Myocyte (in vitro differentiated cells): ENCODE results near the gene KLHDC2. TPM values are rescaled to one million over a fixed set of nuclear protein-coding genes. Genes with fewer than 3 reads are reported as not detected.
"Not testable (repeated sequence)": the region's sequence is repeated elsewhere in the genome, so short reads cannot be mapped to it uniquely, and the experiment has no call there.

ENCODE experiments used
- DNase-seq: peaks from one replicate; pipeline ENCODE4 v3.0.0-alpha.2; 2012; ENCODE audit warnings: low read depth
- total RNA-seq: library from RNA; depleted of rRNA; stranded (reverse); fragments of >200 nt; gene quantifications from 2 replicates; pipeline ENCODE4 v1.2.3, GENCODE V29; 2014

Gene KLHDC2
- total RNA-seq, 1 donor from 2014 or later: 101 TPM

DNA sequence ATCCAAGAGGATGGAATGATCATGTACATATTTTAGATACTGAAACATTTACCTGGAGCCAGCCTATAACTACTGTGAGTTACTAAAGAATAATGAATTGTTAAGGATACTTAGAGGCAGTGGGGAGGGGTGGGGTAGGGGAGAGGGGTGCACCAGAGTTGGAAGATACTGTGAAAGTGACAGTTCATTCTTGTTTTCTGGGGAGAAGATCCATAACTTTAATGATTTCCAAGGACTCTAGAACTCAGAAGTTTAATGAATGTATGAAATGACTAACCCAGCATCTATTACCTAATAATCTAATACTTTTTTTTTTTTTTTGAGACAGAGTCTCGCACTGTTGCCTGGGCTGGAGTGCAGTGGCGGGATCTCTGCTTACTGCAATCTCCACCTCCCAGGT, 10.5 kb downstream of the KLHDC2 start:
- DNase-seq: no peak

DNA sequence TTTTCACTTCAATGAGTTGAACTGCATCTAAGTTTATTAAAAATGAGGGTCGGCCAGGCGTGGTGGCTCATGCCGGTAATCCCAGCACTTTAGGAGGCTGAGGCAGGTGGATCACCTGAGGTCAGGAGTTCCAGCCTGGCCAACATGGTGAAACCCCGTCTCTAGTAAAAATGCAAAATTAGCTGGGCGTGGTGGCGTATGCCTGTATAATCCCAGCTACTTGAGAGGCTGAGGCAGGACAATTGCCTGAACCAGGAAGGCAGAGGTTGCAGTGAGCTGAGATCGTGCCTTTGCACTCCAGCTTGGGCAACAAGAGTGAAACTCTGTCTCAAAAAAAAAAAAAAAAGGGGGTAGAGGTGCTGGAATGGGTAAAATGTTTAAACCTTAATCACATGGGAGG, 13.1 kb downstream of the KLHDC2 start:
- DNase-seq: not testable (repeated sequence)

DNA sequence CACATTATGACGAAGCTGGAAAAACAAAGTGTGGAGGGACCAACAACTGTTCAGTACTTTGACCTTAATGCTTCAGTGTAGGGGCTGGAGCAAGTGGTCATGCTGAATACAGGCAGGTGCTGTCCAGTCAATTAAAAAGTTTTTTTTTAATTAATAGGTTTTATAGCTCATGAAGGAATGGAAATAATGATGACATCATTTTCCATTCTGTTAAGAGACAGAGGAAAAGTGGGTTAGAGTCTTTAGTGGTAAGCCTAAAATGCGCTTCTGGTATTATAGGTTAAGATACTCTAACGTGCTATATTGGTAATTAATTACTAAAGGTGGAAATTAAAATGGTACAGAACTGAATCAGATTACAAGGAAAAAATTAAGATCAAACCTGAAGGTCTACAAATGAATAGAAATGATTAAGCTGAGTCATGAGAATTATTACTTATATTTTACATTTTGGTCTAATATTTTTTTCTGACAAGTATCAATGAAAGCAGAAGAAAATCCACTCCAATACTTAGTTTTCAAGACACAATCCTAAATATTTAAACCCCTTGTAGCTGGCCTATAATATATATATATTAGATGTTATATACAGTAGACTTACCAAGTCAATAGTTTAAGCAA, 15.6 kb downstream of the KLHDC2 start:
- no peak for DNase-seq

DNA sequence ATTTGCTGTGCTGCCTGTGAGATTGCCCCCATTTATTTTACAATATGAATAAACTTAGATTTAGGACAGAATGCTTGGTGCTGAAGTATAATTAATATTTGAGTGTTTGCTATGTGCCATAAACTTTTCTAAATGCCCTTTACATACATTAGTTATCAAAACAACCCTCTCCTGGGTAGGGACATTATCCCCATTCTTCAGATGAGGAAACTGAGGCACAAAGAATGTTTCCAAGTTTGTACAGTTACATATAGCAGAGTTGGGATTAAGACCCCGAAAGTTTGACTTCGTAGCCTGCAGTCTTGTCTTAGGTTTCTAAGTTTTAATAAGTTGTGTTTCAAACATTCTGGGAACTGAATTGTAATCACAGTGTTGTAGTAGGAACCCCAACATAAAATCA, 18.4 kb downstream of the KLHDC2 start:
- no peak for DNase-seq

DNA sequence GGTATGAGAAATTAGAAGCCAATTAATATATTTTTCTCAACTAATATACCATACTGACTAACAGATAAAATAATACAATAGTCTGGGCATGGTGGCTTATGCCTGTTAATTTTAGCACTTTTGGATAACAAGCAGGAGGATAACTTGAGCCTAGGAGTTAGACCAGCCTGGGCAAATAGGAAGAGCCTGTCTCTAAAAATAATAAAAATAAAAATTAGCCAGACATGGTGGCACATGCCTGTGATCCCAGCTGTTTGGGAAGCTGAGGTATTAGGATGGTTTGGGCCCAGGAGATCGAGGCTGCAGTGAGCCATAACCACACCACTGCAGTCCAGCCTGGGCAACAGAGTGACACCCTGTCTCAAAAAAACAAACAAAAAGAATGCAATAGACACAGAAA, 24.7 kb downstream of the KLHDC2 start:
- DNase-seq: peak; percentile 78

DNA sequence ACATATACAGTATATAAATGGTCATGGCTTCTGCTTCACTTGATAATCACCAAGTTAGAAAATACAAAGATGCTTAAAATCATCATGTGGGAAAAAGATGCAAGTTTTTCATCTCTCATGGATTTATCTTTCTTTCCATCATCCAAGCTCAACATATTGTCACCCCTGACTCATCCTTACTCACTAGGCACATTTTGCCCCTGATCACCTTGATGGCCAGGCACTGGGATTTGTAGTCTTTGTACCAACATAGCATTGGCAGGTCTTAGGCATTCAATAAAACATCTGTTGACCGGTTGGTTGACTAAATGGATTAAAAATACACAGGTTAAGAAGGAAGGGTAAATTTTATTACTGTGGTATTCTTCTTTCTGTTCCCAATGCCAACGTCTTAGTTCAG, 28.1 kb downstream of the KLHDC2 start:
- no peak for DNase-seq

DNA sequence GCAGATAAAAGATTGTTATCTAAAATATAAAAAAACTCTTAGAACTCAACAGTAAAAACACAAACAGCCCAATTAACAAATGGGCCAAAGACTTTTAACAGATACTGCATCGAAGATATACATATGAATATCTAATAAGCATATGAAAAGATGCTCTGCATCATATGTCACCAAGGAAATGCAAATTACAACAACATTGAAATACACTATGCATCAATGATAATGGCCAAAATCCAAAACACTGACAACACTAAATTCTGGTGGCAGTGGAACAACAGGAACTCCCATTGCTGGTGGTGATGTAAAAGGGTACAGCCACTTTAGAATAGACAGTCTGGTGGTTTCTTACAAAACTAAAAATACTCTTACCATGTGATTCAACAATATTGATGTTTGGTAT, 40.8 kb downstream of the KLHDC2 start:
- no peak for DNase-seq

DNA sequence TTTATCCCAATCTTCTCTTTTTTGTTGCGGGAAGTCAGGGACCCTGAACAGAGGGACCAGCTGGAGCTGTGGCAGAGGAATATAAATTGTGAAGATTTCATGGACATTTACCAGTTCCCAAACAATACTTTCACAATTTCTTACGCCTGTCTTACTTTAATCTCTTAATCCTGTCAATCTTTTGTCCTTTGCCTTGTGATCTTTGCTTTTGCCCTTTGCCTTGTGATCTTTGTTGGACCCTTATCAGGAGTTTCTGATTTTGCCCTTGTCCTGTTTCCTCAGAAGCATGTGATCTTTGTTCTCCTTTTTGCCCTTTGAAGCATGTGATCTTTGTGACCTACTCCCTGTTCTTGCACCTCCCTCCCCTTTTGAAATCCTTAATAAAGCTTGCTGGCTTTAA, 48.2 kb downstream of the KLHDC2 start:
- DNase-seq: not testable (repeated sequence)

DNA sequence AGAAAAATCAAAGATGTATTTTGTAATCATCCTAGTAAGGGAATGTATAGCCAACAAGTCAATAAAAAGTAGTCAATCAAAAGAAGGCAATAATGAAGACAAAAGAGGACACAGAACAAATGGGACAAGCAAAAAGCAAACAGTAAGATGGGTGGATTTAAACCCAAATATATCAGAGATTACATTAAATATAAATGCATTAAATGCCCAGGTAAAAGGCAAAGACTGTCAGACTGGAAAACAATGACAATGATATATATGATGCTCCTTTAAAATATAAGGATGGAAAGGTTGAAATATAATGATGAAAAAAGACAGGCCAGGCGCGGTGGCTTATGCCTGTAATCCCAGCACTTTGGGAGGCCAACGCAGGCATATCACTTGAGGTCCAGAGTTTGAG, 48.9 kb downstream of the KLHDC2 start:
- no peak for DNase-seq

DNA sequence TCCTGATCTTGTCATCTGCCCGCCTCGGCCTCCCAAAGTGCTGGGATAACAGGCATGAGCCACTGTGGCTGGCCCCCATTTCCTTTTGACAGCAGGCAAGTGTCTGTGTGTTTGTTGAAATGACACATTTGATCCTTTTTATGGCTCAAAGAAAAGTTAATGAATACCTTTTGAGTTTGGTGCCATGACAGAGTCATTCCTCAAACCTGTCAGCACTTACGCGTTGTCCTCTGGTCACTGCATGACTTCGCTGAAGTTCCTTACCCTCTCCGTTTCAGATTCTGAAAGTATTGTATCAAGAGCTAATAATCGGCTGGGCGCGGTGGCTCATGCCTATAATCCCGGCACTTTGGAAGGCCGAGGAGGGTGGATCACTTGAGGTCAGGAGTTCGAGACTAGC, 52.2 kb downstream of the KLHDC2 start:
- DNase-seq: no peak

DNA sequence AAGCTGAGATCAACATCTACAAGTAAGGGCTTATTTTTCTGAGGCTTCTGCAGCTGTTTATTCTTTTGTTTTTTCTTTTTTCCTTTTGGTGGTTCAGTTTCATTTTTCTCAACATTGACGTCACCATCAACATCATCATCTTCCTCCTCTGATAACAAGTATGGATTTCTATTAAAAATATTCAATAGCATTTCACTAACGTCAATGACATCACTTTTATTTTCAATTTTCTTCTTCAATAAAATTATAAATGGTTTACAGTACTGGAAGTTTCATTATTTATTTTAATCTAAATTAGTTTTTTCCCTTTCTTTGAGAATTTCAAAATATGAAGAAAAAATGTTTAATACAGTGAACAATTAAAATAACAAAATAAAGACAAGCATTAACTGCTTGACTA, 60.7 kb downstream of the KLHDC2 start:
- no peak for DNase-seq

Other genes starting within 250 kb of the KLHDC2 start
- 2,887 and 4,246 TPM in 2 replicates for gene RPS29, start 181.8 kb upstream of the KLHDC2 start, total RNA-seq
- 6.6 and 9.1 TPM in 2 replicates for gene LRR1, start 169.2 kb upstream of the KLHDC2 start, total RNA-seq
- 120 and 143 TPM in 2 replicates for gene RPL36AL, start 147.5 kb upstream of the KLHDC2 start, total RNA-seq
- 66.5 and 69.9 TPM in 2 replicates for gene MGAT2, start 147.4 kb upstream of the KLHDC2 start, total RNA-seq
- gene DNAAF2, start 132.9 kb upstream of the KLHDC2 start, total RNA-seq: 12.5 and 15.6 TPM in 2 replicates
- gene POLE2, start 79.9 kb upstream of the KLHDC2 start, total RNA-seq: 1.0 and 1.7 TPM in 2 replicates
- 4.9 and 6.1 TPM in 2 replicates for gene KLHDC1, start 75.0 kb upstream of the KLHDC2 start, total RNA-seq
- 58.2 and 72.9 TPM in 2 replicates for gene NEMF, start 84.6 kb downstream of the KLHDC2 start, total RNA-seq
- 43.4 and 50.9 TPM in 2 replicates for gene ARF6, start 124.9 kb downstream of the KLHDC2 start, total RNA-seq